Kidney epithelial cell (primary cell): ENCODE data around the gene FAM83D. TPM values are rescaled to one million over a fixed set of nuclear protein-coding genes. Genes with fewer than 3 reads are reported as not detected.

Source experiments
- DNase-seq: peaks from one replicate; pipeline ENCODE4 v3.0.0-alpha.2; 2010; ENCODE audit warnings: low read depth
- H3K27me3 ChIP-seq: 2 replicates; pipeline ENCODE4 v1.6.0; 2011; ENCODE audit warnings: low read length; ENCODE audit not compliant: control insufficient read depth, insufficient read depth
- H3K36me3 ChIP-seq: 2 replicates; pipeline ENCODE4 v1.5.1; 2011; ENCODE audit warnings: low read length; ENCODE audit not compliant: control insufficient read depth, insufficient read depth
- H3K4me3 ChIP-seq: 2 replicates; pipeline ENCODE4 v1.5.1; 2011; ENCODE audit warnings: low read depth, mild to moderate bottlenecking, control low read depth, low read length
- CTCF ChIP-seq: IDR thresholded peaks from 2 replicates; pipeline ENCODE4 v1.5.1; 2011; ENCODE audit warnings: mild to moderate bottlenecking, moderate library complexity, low read length, control low read depth, inconsistent platforms; ENCODE audit not compliant: insufficient read depth, poor library complexity, severe bottlenecking
- total RNA-seq: library from RNA; depleted of rRNA; stranded (reverse); fragments of >200 nt; gene quantifications from 2 replicates; pipeline ENCODE4 v1.2.3, GENCODE V29; 2015

The FAM83D gene
- total RNA-seq, 1 donor from 2014 or later = 4.1 TPM

DNA sequence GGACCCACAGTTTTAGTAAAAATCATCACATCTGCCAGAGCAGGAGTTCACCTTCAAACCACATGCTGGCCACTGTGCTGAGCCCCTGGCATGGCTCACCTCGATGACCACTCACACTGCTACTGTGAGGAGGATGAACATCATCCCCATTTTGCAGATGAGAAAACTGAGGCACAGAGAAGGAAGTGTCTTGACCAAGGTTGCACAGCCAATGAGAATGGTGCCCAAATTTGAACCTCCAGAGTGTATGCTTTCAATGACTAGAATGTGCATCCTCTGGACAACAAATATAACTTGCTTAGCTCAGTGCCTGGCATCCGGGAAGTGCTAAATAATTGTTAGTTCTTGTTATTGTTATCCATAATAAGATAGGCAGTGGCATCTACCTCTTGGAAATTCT is 37.2 kb upstream of the FAM83D start:
- no peak for TF ChIP-seq CTCF
- no peak for DNase-seq

GRCh38 chr20:38889792-38890496 is 36.3 kb upstream of the FAM83D start:
- Histone ChIP-seq H3K27me3 (peaks cover 20% of the 10 kb centered on the region), H3K36me3 (no peaks in the 10 kb centered on the region), H3K4me3 (no peak overlapping the region)
- TF ChIP-seq CTCF = no peak
- no peak for DNase-seq

More for the DNA sequence above, 37.2 kb upstream of the FAM83D start:
- Histone ChIP-seq H3K36me3 (no peaks in the 10 kb centered on the region), H3K27me3 (peaks cover 14% of the 10 kb centered on the region), H3K4me3 (no peak overlapping the region)

GRCh38 chr20:38890497-38890818 is 35.8 kb upstream of the FAM83D start:
- no peak for DNase-seq
- no peak for TF ChIP-seq CTCF

DNA sequence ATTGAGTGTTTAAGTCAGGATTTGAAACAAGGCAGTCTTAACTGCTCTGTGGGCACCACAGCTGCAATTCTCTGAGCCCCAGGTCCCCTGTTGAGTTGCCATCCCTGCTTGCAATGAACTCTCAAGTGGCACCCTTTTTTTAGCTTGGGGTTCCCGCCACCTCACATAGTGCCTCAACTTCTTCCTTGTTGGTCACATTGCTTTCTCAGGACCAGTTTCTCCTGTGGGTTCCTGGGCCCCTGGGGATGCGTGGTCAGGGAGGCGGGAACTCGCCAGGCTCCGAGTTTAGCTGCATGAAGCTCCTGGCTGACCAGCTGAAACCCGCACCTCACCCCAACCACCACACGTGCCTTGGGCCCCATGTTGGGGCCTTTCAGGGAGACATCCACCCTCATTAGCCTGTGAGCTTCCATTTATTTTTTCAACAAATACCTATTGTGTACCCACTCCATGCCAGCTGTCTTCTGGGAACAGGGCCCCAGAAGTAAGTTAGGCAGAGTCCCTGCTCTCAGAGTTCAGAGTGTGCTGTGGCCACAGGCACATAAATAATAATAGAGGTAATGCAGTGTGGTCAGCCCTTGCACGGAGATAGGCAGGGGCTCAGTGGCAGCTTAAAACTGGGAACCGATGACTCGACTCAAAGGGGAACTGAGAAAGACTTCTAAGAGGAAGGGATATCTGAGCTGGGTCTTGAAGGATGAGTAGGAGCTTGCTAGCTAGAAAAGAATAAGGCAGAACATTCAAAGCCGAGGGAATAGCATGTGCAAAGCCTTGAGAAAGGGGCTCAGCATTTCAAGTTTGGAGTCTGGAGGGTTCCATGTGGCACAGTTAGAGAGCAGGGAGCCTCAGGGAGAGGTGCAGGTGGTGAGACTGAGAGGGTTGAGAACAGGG is 33.9 kb upstream of the FAM83D start:
- Histone ChIP-seq H3K36me3 (no peaks in the 10 kb centered on the region), H3K27me3 (peaks cover 24% of the 10 kb centered on the region), H3K4me3 (no peak overlapping the region)
- no peak for DNase-seq
- TF ChIP-seq CTCF = no peak

More at GRCh38 chr20:38890497-38890818, 35.8 kb upstream of the FAM83D start:
- Histone ChIP-seq H3K36me3 (no peaks in the 10 kb centered on the region), H3K27me3 (peaks cover 23% of the 10 kb centered on the region), H3K4me3 (no peak overlapping the region)

- Histone ChIP-seq H3K4me3 (no peak overlapping the region), H3K27me3 (peaks cover 24% of the 10 kb centered on the region), H3K36me3 (no peaks in the 10 kb centered on the region)
- TF ChIP-seq CTCF = no peak
- no peak for DNase-seq
Measured at GRCh38 chr20:38893056-38893564, 33.1 kb upstream of the FAM83D start.
